ENCODE results near the gene MOCOS. TPM values are rescaled to one million over a fixed set of nuclear protein-coding genes. Genes with fewer than 3 reads are reported as not detected.
A peak's percentile ranks its signal among the peaks of the same experiment; 100 is the strongest.

The MOCOS gene
- total RNA-seq, 1 experiment from 2014 or later = 4.2 TPM

DNA sequence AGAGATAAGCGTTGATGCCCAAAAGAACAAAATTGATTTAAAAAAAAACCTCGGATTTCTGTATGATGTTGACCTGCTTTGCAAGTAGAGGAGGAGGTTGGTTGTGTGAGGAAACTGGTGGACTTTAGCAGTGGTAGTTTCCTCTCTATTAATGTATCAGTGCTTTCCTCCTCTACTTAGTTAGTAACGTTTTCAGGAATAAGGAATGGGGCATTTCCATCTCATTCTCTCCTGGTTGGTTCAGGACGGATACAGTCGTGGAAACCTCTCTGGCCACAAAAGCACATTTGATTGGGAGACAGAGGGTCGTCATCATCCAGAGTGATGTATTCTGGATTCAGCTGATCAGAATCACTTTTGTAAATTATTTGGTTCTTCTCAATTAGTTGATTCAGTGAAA, 111.7 kb downstream of the MOCOS start:
- no peak overlapping the region for H3K27ac Mint-ChIP-seq
- no peaks in the 10 kb centered on the region for H3K36me3 Mint-ChIP-seq
- H3K9me3 Mint-ChIP-seq = no peaks in the 10 kb centered on the region
- ChIA-PET CTCF (interaction anchor here (0.6 to 3.6 kb wide), 5 partner anchors 12 to 356 kb away, joined by 3 to 26 read pairs (median 6); no protein-coding TSS in a partner anchor), POLR2A (no interaction called here)
- peak overlapping the region; percentile 51 for H3K4me3 Mint-ChIP-seq
- DNase-seq (ENCODE audit: low spot score) (no peak), ATAC-seq (no peak)
- TF ChIP-seq ZNF671 (CRISPR knock-in tag; IDR thresholded peaks at IDR 0.05) (no peak), ESRRA (CRISPR knock-in tag; IDR thresholded peaks at IDR 0.05; ENCODE audit: borderline replicate concordance) (no peak), ZNF423 (CRISPR knock-in tag; IDR thresholded peaks at IDR 0.05) (no peak), GRHL2 (CRISPR knock-in tag; IDR thresholded peaks at IDR 0.05; ENCODE audit: insufficient replicate concordance, severe bottlenecking) (no peak), ZNF416 (CRISPR knock-in tag; IDR thresholded peaks at IDR 0.05) (no peak), OVOL2 (CRISPR knock-in tag; IDR thresholded peaks at IDR 0.05; ENCODE audit: borderline replicate concordance) (no peak), GTF2I (CRISPR knock-in tag; conservative IDR thresholded peaks at IDR 0.05) (no peak), MYBL2 (CRISPR knock-in tag; IDR thresholded peaks at IDR 0.05) (no peak), ZNF232 (CRISPR knock-in tag; IDR thresholded peaks at IDR 0.05) (no peak), SMAD4 (CRISPR knock-in tag; IDR thresholded peaks at IDR 0.05) (no peak), CREM (CRISPR knock-in tag; IDR thresholded peaks at IDR 0.05) (no peak), HMGA2 (CRISPR knock-in tag; IDR thresholded peaks at IDR 0.05) (no peak), ZNF219 (CRISPR knock-in tag; IDR thresholded peaks at IDR 0.05; ENCODE audit: borderline replicate concordance) (no peak), JAZF1 (CRISPR knock-in tag; IDR thresholded peaks at IDR 0.05) (no peak), NR1H2 (CRISPR knock-in tag; IDR thresholded peaks at IDR 0.05) (no peak)
- TF ChIP-seq, protein P1, sequence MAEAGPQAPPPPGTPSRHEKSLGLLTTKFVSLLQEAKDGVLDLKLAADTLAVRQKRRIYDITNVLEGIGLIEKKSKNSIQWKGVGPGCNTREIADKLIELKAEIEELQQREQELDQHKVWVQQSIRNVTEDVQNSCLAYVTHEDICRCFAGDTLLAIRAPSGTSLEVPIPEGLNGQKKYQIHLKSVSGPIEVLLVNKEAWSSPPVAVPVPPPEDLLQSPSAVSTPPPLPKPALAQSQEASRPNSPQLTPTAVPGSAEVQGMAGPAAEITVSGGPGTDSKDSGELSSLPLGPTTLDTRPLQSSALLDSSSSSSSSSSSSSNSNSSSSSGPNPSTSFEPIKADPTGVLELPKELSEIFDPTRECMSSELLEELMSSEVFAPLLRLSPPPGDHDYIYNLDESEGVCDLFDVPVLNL (CRISPR knock-in tag; IDR thresholded peaks at IDR 0.05; ENCODE audit: borderline replicate concordance, low read depth) = no peak
- TF ChIP-seq, protein P2, sequence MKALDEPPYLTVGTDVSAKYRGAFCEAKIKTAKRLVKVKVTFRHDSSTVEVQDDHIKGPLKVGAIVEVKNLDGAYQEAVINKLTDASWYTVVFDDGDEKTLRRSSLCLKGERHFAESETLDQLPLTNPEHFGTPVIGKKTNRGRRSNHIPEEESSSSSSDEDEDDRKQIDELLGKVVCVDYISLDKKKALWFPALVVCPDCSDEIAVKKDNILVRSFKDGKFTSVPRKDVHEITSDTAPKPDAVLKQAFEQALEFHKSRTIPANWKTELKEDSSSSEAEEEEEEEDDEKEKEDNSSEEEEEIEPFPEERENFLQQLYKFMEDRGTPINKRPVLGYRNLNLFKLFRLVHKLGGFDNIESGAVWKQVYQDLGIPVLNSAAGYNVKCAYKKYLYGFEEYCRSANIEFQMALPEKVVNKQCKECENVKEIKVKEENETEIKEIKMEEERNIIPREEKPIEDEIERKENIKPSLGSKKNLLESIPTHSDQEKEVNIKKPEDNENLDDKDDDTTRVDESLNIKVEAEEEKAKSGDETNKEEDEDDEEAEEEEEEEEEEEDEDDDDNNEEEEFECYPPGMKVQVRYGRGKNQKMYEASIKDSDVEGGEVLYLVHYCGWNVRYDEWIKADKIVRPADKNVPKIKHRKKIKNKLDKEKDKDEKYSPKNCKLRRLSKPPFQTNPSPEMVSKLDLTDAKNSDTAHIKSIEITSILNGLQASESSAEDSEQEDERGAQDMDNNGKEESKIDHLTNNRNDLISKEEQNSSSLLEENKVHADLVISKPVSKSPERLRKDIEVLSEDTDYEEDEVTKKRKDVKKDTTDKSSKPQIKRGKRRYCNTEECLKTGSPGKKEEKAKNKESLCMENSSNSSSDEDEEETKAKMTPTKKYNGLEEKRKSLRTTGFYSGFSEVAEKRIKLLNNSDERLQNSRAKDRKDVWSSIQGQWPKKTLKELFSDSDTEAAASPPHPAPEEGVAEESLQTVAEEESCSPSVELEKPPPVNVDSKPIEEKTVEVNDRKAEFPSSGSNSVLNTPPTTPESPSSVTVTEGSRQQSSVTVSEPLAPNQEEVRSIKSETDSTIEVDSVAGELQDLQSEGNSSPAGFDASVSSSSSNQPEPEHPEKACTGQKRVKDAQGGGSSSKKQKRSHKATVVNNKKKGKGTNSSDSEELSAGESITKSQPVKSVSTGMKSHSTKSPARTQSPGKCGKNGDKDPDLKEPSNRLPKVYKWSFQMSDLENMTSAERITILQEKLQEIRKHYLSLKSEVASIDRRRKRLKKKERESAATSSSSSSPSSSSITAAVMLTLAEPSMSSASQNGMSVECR (CRISPR knock-in tag; IDR thresholded peaks at IDR 0.05; ENCODE audit: borderline replicate concordance) = no peak
- TF ChIP-seq, protein P3, sequence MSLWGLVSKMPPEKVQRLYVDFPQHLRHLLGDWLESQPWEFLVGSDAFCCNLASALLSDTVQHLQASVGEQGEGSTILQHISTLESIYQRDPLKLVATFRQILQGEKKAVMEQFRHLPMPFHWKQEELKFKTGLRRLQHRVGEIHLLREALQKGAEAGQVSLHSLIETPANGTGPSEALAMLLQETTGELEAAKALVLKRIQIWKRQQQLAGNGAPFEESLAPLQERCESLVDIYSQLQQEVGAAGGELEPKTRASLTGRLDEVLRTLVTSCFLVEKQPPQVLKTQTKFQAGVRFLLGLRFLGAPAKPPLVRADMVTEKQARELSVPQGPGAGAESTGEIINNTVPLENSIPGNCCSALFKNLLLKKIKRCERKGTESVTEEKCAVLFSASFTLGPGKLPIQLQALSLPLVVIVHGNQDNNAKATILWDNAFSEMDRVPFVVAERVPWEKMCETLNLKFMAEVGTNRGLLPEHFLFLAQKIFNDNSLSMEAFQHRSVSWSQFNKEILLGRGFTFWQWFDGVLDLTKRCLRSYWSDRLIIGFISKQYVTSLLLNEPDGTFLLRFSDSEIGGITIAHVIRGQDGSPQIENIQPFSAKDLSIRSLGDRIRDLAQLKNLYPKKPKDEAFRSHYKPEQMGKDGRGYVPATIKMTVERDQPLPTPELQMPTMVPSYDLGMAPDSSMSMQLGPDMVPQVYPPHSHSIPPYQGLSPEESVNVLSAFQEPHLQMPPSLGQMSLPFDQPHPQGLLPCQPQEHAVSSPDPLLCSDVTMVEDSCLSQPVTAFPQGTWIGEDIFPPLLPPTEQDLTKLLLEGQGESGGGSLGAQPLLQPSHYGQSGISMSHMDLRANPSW (CRISPR knock-in tag; conservative IDR thresholded peaks at IDR 0.05; ENCODE audit: low read depth) = no peak
- TF ChIP-seq, protein P4, sequence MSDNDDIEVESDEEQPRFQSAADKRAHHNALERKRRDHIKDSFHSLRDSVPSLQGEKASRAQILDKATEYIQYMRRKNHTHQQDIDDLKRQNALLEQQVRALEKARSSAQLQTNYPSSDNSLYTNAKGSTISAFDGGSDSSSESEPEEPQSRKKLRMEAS (CRISPR knock-in tag; IDR thresholded peaks at IDR 0.05) = no peak
- TF ChIP-seq, protein P5, sequence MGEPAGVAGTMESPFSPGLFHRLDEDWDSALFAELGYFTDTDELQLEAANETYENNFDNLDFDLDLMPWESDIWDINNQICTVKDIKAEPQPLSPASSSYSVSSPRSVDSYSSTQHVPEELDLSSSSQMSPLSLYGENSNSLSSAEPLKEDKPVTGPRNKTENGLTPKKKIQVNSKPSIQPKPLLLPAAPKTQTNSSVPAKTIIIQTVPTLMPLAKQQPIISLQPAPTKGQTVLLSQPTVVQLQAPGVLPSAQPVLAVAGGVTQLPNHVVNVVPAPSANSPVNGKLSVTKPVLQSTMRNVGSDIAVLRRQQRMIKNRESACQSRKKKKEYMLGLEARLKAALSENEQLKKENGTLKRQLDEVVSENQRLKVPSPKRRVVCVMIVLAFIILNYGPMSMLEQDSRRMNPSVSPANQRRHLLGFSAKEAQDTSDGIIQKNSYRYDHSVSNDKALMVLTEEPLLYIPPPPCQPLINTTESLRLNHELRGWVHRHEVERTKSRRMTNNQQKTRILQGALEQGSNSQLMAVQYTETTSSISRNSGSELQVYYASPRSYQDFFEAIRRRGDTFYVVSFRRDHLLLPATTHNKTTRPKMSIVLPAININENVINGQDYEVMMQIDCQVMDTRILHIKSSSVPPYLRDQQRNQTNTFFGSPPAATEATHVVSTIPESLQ (CRISPR knock-in tag; IDR thresholded peaks at IDR 0.05) = no peak
- peaks cover 27% of the 10 kb centered on the region for H3K27me3 Mint-ChIP-seq (ENCODE audit: low read depth)
- H3K4me1 Mint-ChIP-seq = peaks cover 13% of the 10 kb centered on the region
